Hepatocyte (in vitro differentiated cells): ENCODE data around the gene PTTG1IP2.

Experiments
- CTCF ChIP-seq: fragments of 200-600 bp; sonication (generic); IDR thresholded peaks from 2 replicates; pipeline ENCODE4 v1.5.1; 2016; ENCODE audit warnings: antibody characterized with exemption, mild to moderate bottlenecking; ENCODE audit not compliant: poor library complexity
- EZH2 ChIP-seq: fragments of 200-600 bp; sonication (generic); IDR thresholded peaks from 2 replicates; pipeline ENCODE4 v1.6.1; 2016; ENCODE audit warnings: antibody characterized with exemption, mild to moderate bottlenecking, borderline replicate concordance
- EZH2phosphoT487 ChIP-seq: fragments of 200-600 bp; sonication (generic); IDR thresholded peaks from one replicate; pipeline ENCODE4 v1.6.1; 2018; ENCODE audit warnings: antibody characterized with exemption, mild to moderate bottlenecking, low read depth, moderate library complexity; ENCODE audit not compliant: unreplicated experiment, severe bottlenecking

- TF ChIP-seq CTCF, result no peak
- TF ChIP-seq EZH2, result no peak
- TF ChIP-seq EZH2phosphoT487, result no peak
Measured at GRCh38 chr7:90461219-90461618, 8.2 kb upstream of the PTTG1IP2 start.
